ENCODE results near the gene AGAP3. TPM values are rescaled to one million over a fixed set of nuclear protein-coding genes. Genes with fewer than 3 reads are reported as not detected.
A peak's percentile ranks its signal among the peaks of the same experiment; 100 is the strongest.

AGAP3 gene
- total and polyA plus RNA-seq, 4 donors: 3.9 to 27.0 (median 17.6) TPM

- TF ChIP-seq YY1 (IDR thresholded peaks at IDR 0.05) (peak; percentile 53), RAD21 (IDR thresholded peaks at IDR 0.05) (peak in 1 of 2 donors; percentile 26), JUND (IDR thresholded peaks at IDR 0.05) (no peak), TAF1 (conservative IDR thresholded peaks at IDR 0.05) (no peak)
These were observed 1.2 kb downstream of the AGAP3 start (continued) for GRCh38 chr7:151087245-151088018.

DNA sequence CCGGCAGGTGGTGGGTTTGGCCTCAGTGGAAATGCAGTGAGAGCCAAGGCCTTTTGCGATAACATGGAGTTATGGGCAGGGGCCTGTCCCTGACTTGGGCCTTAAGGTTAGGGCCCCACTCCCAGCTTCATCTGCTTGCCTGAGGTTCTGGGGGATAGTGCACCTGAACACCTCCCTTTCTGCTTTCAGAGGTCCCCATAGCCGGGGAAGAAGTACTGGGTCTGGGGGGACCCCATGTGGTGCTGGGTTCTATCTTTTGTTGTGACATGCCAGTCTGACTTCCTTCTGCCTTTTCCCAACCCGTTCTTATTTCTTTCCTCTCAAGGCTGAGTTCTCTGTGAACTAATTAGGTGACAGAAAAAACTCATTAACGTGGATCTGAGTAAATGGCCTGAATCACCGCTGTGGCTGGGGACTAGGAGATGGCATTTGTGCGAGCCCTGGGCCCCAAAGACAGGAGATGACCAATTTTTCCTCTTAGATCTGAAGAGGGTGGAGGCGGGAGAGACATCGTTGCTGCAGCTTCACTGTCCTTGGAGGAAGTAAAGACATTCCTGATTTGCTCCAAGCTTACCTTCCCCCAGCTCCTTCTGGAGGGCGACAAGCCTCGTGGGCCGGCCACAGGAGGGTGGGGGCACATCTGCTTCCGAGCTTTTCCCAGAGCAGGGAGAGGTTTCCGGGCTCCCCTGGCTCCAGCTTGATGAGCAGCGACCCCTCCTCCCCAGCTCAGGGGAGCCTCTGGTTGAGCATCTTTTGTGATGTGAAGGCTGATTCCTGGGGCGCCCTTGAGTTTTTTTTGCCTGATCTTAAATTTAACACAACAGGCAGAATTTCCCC is 2.0 kb downstream of the AGAP3 start:
- no peaks in the 10 kb centered on the region for H3K36me3 ChIP-seq (ENCODE audit: control insufficient read depth in 4 of 4, insufficient read depth in 3 of 4, low read depth in 1 of 4, low read length in 3 of 4)
- peaks cover 14 to 60% (median 44%) of the 10 kb centered on the region in 4 donors for H3K4me1 ChIP-seq (ENCODE audit: control insufficient read depth in 4 of 4, insufficient read depth in 4 of 4, low read length in 3 of 4)
- no peak for DNase-seq (ENCODE audit: low spot score)
- WGBS: 45% methylated on average over 16 of the region's 16 CpGs
- no peak for TF ChIP-seq REST (IDR thresholded peaks at IDR 0.05)
- TF ChIP-seq ATF3 (IDR thresholded peaks at IDR 0.05): no peak
- TF ChIP-seq FOXA1 (IDR thresholded peaks at IDR 0.05): no peak
- no peak for TF ChIP-seq TAF1 (conservative IDR thresholded peaks at IDR 0.05)
- no peak for TF ChIP-seq HNF4G (IDR thresholded peaks at IDR 0.05)
- TF ChIP-seq HNF4A (conservative IDR thresholded peaks at IDR 0.05): no peak
- TF ChIP-seq, protein P1, sequence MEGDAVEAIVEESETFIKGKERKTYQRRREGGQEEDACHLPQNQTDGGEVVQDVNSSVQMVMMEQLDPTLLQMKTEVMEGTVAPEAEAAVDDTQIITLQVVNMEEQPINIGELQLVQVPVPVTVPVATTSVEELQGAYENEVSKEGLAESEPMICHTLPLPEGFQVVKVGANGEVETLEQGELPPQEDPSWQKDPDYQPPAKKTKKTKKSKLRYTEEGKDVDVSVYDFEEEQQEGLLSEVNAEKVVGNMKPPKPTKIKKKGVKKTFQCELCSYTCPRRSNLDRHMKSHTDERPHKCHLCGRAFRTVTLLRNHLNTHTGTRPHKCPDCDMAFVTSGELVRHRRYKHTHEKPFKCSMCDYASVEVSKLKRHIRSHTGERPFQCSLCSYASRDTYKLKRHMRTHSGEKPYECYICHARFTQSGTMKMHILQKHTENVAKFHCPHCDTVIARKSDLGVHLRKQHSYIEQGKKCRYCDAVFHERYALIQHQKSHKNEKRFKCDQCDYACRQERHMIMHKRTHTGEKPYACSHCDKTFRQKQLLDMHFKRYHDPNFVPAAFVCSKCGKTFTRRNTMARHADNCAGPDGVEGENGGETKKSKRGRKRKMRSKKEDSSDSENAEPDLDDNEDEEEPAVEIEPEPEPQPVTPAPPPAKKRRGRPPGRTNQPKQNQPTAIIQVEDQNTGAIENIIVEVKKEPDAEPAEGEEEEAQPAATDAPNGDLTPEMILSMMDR (IDR thresholded peaks at IDR 0.05; ENCODE audit: low read depth, low read length, missing input control): no peak
- no peak for TF ChIP-seq SP1 (IDR thresholded peaks at IDR 0.05)
- no peak for TF ChIP-seq YY1 (IDR thresholded peaks at IDR 0.05)
- TF ChIP-seq, protein P2, sequence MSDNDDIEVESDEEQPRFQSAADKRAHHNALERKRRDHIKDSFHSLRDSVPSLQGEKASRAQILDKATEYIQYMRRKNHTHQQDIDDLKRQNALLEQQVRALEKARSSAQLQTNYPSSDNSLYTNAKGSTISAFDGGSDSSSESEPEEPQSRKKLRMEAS (IDR thresholded peaks at IDR 0.05): no peak
- TF ChIP-seq EGR1 (IDR thresholded peaks at IDR 0.05; ENCODE audit: low read depth in 2 of 2): no peak
- no peak for TF ChIP-seq ZBTB33 (IDR thresholded peaks at IDR 0.05)
- no peaks in the 10 kb centered on the region for H3K9me3 ChIP-seq (ENCODE audit: control insufficient read depth in 4 of 4, low read length in 3 of 4)
- H3K4me3 ChIP-seq (ENCODE audit: low read depth in 1 of 3, low read length in 3 of 3): peak overlapping the region; percentile 75 to 91 (median 83)
- H3K27ac ChIP-seq (ENCODE audit: low read depth in 1 of 2, low read length in 2 of 2): peak overlapping the region; percentile 81 to 93
- H3K27me3 ChIP-seq (ENCODE audit: control insufficient read depth in 4 of 4, insufficient read depth in 4 of 4, low read length in 3 of 4): no peaks in the 10 kb centered on the region
- peak overlapping the region; percentile 64 to 79 for H3K9ac ChIP-seq (ENCODE audit: low read depth in 1 of 2, low read length in 2 of 2)
